BJ (cell line): Measurements from ENCODE around the gene PSIP1. TPM values are rescaled to one million over a fixed set of nuclear protein-coding genes. Genes with fewer than 3 reads are reported as not detected.
"Not testable (repeated sequence)": the region's sequence is repeated elsewhere in the genome, so short reads cannot be mapped to it uniquely, and the experiment has no call there.

Experiments used
- CTCF ChIA-PET: fragments of 350-600 bp; formaldehyde crosslinking; extraction: SDS; loops from one replicate; lab custom pipeline; 2021; ENCODE audit warnings: antibody characterized with exemption, inconsistent platforms; lab: Yijun Ruan, JAX
- POLR2A ChIA-PET: fragments of 300-600 bp; sonication (Branson Sonifier 250); formaldehyde crosslinking; extraction: SDS; loops from one replicate; lab custom pipeline; 2021; ENCODE audit warnings: antibody characterized with exemption; lab: Charles Lee
- DNase-seq: peaks from one replicate; pipeline ENCODE4 v3.0.0-alpha.2; 2011; ENCODE audit warnings: low read depth
- H3K27me3 ChIP-seq: 2 replicates; pipeline ENCODE4 v1.6.0; 2011; ENCODE audit warnings: low read length; ENCODE audit not compliant: control insufficient read depth, insufficient read depth
- H3K36me3 ChIP-seq: 2 replicates; pipeline ENCODE4 v1.5.1; 2011; ENCODE audit warnings: low read length; ENCODE audit not compliant: control insufficient read depth, insufficient read depth
- H3K4me3 ChIP-seq: 2 replicates; pipeline ENCODE4 v1.5.1; 2011; ENCODE audit warnings: low read depth, mild to moderate bottlenecking, control low read depth, low read length
- polyA plus RNA-seq: library from polyadenylated mRNA; depleted of rRNA; stranded (reverse); fragments of >200 nt; gene quantifications from 2 replicates; pipeline ENCODE4 v1.2.3, GENCODE V29; 2011
- TF ChIP-seq, protein P1 (sequence below): IDR thresholded peaks from 2 replicates; pipeline ENCODE4 v1.5.1; 2011; ENCODE audit warnings: low read depth, mild to moderate bottlenecking, control low read depth, inconsistent platforms, low read length, moderate library complexity; ENCODE audit not compliant: insufficient read depth

PSIP1 gene
- polyA plus RNA-seq, 1 experiment, result 10.2 TPM

DNA sequence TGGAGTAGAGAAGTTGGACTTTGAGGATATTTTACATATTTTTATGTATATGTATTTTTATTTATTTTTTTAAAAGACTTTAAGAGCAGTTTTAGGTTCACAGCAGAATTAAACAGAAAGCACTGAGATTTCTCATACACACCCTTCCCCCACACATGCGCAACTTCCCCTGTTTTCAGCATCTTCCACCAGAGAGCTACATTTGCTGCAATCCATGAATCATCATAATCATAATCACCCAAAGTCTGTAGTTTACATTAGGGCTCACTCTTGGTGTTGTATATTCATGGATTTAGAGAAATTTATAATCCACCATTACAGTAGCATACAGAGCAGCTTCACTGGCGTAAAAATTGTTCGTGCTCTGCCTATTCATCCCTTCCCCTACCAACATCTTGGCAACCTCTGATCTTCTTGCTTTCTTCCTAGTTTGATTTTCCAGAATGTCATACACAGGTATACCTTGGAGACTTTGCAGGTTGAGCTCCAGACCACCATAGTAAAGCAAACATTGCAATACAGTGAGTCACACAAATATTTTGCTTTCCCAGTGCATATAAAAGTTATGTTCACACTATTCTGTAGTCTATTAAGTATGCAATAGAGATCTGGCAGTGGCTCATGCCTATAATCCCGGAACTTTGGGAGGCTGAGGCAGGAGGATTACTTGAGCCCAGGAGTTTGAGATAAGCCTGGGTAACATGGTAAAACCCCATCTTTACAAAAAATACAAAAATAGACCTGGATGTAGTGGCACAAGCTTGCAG lies 32.5 kb upstream of the PSIP1 start:
- DNase-seq, result no peak

DNA sequence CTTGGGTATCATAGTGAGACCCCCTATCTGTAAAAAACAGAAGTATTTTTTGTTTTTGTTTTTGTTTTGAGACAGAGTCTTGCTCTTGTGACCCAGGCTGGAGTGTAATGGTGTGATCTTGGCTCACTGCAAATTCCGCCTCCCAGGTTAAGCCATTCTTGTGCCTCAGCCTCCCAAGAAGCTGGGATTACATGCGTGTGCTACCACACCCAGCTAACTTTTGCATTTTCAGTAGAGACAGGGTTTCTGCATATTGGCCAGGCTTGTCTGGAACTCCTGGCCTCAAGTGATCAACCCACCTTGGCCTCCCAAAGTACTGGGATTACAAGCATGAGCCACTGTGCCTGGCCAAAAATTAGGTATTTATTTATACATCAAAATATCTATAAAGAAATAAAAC lies 31.9 kb upstream of the PSIP1 start:
- ChIA-PET CTCF (no interaction called here), POLR2A (no interaction called here)
- Histone ChIP-seq H3K4me3 (no peak overlapping the region), H3K36me3 (no peaks in the 10 kb centered on the region), H3K27me3 (no peaks in the 10 kb centered on the region)
- TF ChIP-seq, protein P1, sequence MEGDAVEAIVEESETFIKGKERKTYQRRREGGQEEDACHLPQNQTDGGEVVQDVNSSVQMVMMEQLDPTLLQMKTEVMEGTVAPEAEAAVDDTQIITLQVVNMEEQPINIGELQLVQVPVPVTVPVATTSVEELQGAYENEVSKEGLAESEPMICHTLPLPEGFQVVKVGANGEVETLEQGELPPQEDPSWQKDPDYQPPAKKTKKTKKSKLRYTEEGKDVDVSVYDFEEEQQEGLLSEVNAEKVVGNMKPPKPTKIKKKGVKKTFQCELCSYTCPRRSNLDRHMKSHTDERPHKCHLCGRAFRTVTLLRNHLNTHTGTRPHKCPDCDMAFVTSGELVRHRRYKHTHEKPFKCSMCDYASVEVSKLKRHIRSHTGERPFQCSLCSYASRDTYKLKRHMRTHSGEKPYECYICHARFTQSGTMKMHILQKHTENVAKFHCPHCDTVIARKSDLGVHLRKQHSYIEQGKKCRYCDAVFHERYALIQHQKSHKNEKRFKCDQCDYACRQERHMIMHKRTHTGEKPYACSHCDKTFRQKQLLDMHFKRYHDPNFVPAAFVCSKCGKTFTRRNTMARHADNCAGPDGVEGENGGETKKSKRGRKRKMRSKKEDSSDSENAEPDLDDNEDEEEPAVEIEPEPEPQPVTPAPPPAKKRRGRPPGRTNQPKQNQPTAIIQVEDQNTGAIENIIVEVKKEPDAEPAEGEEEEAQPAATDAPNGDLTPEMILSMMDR, result no peak
- DNase-seq, result no peak

More for the DNA sequence above, 32.5 kb upstream of the PSIP1 start:
- H3K36me3 ChIP-seq, result no peaks in the 10 kb centered on the region
- TF ChIP-seq, protein P1, result no peak
- POLR2A ChIA-PET, result no interaction called here
- no peaks in the 10 kb centered on the region for H3K27me3 ChIP-seq
- H3K4me3 ChIP-seq, result no peak overlapping the region
- CTCF ChIA-PET, result interaction anchor here (0.6 kb wide), 1 partner anchor 29 kb away, joined by 3 read pairs; no protein-coding TSS in a partner anchor

DNA sequence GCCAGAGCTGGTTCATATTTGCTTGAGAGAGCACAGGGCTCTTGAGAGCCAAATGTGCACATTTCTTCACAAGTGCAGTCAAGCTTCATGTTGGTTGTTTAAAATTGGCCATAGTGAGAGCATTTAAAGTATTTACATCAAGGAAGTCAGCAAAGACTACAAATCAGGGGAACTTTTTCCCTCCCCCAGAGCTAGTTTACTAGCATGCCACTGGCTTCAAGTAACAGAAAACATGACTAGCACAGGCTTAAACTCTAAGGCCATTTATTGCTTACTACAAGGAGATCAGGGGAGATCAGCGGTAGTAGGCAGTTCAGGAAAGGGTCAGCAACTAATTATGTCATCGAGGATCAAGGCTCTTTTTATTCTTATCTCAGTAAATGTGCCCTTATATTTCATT lies 31.1 kb upstream of the PSIP1 start:
- ChIA-PET POLR2A (no interaction called here), CTCF (interaction anchor here (1.8 kb wide), 1 partner anchor 9 kb away, joined by 5 read pairs; no protein-coding TSS in a partner anchor)
- Histone ChIP-seq H3K4me3 (no peak overlapping the region), H3K36me3 (no peaks in the 10 kb centered on the region), H3K27me3 (no peaks in the 10 kb centered on the region)
- DNase-seq, result no peak
- TF ChIP-seq, protein P1, result no peak

DNA sequence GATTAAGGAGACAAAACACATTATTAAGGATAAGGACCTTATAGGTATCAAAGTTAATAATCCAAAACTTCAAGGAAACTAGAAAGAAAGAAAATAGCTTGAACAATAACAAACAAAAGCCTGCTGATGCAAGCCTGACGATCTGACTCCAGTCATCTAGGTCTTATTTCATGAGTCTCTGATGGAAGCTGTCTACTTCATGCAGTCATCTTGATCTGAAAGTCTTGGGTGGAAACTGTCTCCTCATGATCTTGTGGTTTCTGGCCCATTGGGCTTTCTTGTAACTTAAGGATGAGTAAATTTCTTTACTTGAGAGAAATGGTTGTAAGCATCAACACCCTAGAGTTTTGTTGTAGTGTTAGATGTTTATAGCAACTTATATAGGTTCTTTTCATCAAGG lies 20.6 kb upstream of the PSIP1 start:
- TF ChIP-seq, protein P1, result no peak
- Histone ChIP-seq H3K4me3 (no peak overlapping the region), H3K27me3 (no peaks in the 10 kb centered on the region), H3K36me3 (no peaks in the 10 kb centered on the region)
- no peak for DNase-seq
- POLR2A ChIA-PET, result no interaction called here
- CTCF ChIA-PET, result no interaction called here

DNA sequence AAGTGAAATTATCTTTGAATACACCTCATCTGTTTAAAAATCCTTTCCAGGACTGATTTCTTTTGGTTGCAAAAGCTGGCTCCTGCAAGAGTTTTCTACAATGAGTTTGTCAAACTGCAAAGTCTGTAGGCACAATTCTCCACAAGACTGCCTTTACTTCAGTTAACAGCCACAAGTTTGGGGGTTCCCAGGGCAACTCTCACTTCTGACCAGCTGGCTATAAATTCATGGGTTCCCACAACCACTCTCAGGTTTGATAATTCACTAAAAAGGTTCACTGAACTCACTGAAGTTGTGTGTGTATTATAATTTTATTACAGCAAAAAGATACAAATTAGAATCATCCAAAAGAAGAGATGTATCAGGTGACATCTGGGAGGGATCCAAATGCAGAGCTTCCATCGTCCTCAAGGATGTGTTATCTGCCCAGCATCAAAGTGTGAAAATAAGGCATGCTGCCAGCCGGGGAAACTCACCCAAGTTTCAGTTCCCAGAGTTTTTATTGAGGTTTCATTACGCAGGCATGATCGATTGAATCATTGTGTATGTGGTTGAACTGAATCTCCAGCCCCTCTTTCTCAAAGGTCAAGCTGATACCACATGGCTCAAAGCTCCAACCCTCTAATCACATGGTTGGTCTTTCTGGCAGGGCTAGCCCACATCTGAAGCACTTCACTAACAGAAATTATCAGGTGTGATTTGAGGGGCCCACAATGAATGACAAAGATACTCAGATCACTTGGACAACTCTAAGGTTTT lies 19.0 kb upstream of the PSIP1 start:
- CTCF ChIA-PET, result no interaction called here
- Histone ChIP-seq H3K36me3 (no peaks in the 10 kb centered on the region), H3K27me3 (no peaks in the 10 kb centered on the region), H3K4me3 (no peak overlapping the region)
- POLR2A ChIA-PET, result no interaction called here
- TF ChIP-seq, protein P1, result no peak
- DNase-seq, result no peak

DNA sequence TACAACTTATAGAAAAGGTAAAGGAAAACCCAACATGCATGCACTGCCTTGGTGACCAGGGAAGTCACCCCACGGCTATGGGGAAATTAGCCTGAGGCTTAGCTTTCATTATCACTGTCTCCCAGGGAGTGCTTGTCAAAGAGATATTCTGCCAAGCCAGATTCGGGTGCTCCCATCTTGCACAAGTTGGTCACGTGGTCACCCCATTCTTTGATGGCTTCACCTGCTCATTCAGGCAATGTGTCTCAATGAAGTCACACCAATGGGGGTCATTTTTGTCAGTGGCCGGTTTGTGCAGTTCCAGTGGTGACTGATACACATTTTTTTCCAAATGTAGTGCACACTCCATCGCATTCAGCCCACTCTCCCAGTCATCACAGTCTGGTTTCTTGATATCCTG lies 16.3 kb upstream of the PSIP1 start:
- POLR2A ChIA-PET, CTCF ChIA-PET, H3K27me3 ChIP-seq: not testable (repeated sequence)

More for the DNA sequence above, 16.3 kb upstream of the PSIP1 start:
- not testable (repeated sequence) for H3K36me3 ChIP-seq, DNase-seq, H3K4me3 ChIP-seq
